HepG2 (cell line): ENCODE measurements around the gene CDK18.

Source experiments
- TF ChIP-seq, protein P1 (sequence below): sonication (generic); formaldehyde crosslinking; IDR thresholded peaks from 2 replicates; pipeline ENCODE4; 2020; ENCODE audit warnings: missing genetic modification reagents, mild to moderate bottlenecking, borderline replicate concordance
- TF ChIP-seq, protein P2 (sequence below): sonication (generic); formaldehyde crosslinking; IDR thresholded peaks from 2 replicates; pipeline ENCODE4 v1.5.0; 2020; ENCODE audit warnings: mild to moderate bottlenecking, missing genetic modification reagents, moderate library complexity
- TF ChIP-seq, protein P3 (sequence below): sonication (generic); formaldehyde crosslinking; IDR thresholded peaks from 2 replicates; pipeline ENCODE4 v1.5.0; 2020; ENCODE audit warnings: missing genetic modification reagents

DNA sequence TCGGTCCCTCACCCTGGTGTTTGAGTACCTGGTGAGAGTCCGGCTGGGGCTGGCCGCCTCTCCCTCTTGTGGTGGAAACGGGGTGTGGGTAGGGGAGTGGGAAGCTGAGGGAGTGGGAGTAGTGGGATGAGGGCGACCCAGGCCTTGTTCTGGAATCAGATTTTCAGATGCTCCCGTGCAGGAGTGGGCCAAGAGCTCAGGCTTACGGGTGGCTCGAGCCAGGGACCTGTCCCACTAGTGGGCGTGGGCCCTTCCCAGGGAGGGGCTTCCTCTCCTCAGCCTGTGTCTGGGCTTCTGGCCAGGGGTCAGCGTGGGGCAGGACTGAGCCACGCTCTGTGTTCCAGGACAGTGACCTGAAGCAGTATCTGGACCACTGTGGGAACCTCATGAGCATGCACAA, 22.0 kb downstream of the CDK18 start:
- TF ChIP-seq, protein P1, sequence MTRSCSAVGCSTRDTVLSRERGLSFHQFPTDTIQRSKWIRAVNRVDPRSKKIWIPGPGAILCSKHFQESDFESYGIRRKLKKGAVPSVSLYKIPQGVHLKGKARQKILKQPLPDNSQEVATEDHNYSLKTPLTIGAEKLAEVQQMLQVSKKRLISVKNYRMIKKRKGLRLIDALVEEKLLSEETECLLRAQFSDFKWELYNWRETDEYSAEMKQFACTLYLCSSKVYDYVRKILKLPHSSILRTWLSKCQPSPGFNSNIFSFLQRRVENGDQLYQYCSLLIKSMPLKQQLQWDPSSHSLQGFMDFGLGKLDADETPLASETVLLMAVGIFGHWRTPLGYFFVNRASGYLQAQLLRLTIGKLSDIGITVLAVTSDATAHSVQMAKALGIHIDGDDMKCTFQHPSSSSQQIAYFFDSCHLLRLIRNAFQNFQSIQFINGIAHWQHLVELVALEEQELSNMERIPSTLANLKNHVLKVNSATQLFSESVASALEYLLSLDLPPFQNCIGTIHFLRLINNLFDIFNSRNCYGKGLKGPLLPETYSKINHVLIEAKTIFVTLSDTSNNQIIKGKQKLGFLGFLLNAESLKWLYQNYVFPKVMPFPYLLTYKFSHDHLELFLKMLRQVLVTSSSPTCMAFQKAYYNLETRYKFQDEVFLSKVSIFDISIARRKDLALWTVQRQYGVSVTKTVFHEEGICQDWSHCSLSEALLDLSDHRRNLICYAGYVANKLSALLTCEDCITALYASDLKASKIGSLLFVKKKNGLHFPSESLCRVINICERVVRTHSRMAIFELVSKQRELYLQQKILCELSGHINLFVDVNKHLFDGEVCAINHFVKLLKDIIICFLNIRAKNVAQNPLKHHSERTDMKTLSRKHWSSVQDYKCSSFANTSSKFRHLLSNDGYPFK (CRISPR knock-in tag): no peak
- TF ChIP-seq, protein P2, sequence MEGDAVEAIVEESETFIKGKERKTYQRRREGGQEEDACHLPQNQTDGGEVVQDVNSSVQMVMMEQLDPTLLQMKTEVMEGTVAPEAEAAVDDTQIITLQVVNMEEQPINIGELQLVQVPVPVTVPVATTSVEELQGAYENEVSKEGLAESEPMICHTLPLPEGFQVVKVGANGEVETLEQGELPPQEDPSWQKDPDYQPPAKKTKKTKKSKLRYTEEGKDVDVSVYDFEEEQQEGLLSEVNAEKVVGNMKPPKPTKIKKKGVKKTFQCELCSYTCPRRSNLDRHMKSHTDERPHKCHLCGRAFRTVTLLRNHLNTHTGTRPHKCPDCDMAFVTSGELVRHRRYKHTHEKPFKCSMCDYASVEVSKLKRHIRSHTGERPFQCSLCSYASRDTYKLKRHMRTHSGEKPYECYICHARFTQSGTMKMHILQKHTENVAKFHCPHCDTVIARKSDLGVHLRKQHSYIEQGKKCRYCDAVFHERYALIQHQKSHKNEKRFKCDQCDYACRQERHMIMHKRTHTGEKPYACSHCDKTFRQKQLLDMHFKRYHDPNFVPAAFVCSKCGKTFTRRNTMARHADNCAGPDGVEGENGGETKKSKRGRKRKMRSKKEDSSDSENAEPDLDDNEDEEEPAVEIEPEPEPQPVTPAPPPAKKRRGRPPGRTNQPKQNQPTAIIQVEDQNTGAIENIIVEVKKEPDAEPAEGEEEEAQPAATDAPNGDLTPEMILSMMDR (CRISPR knock-in tag): no peak
- TF ChIP-seq, protein P3, sequence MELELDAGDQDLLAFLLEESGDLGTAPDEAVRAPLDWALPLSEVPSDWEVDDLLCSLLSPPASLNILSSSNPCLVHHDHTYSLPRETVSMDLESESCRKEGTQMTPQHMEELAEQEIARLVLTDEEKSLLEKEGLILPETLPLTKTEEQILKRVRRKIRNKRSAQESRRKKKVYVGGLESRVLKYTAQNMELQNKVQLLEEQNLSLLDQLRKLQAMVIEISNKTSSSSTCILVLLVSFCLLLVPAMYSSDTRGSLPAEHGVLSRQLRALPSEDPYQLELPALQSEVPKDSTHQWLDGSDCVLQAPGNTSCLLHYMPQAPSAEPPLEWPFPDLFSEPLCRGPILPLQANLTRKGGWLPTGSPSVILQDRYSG (CRISPR knock-in tag): no peak
